GM18868 (cell line): Measurements from ENCODE around the gene METTL15.
"Not testable (repeated sequence)": the region's sequence is repeated elsewhere in the genome, so short reads cannot be mapped to it uniquely, and the experiment has no call there.

Experiments used
- ATAC-seq: cut with Tn5 transposase; IDR thresholded peaks from one replicate; pipeline ENCODE4 v1.9.1; 2021; ENCODE audit warnings: mild to moderate bottlenecking, moderate library complexity; ENCODE audit not compliant: unreplicated experiment

The METTL15 gene

GRCh38 chr11:28176351-28176750 lies 68.2 kb downstream of the METTL15 start:
- ATAC-seq = no peak

- no peak for ATAC-seq
These were observed 87.3 kb downstream of the METTL15 start for GRCh38 chr11:28195449-28195848.

- no peak for ATAC-seq
These were observed 101.7 kb downstream of the METTL15 start for GRCh38 chr11:28209906-28210305.

- ATAC-seq = not testable (repeated sequence)
These were observed 113.9 kb downstream of the METTL15 start for GRCh38 chr11:28222063-28222462.

- peak; percentile 73 for ATAC-seq
These were observed 115.4 kb downstream of the METTL15 start for GRCh38 chr11:28223577-28223976.

- ATAC-seq = no peak
These were observed 115.8 kb downstream of the METTL15 start for GRCh38 chr11:28223994-28224393.

GRCh38 chr11:28227460-28227859 lies 119.3 kb downstream of the METTL15 start:
- ATAC-seq = peak; percentile 52

GRCh38 chr11:28228196-28228895 lies 120.2 kb downstream of the METTL15 start:
- ATAC-seq = no peak

GRCh38 chr11:28231475-28231874 lies 123.3 kb downstream of the METTL15 start:
- ATAC-seq = no peak

- no peak for ATAC-seq
These were observed 124.5 kb downstream of the METTL15 start for GRCh38 chr11:28232649-28233048.

GRCh38 chr11:28241760-28242159 lies 133.6 kb downstream of the METTL15 start:
- no peak for ATAC-seq

GRCh38 chr11:28242596-28242995 lies 134.4 kb downstream of the METTL15 start:
- no peak for ATAC-seq

GRCh38 chr11:28243061-28243460 lies 134.9 kb downstream of the METTL15 start:
- no peak for ATAC-seq

GRCh38 chr11:28243581-28243980 lies 135.4 kb downstream of the METTL15 start:
- ATAC-seq = no peak

- ATAC-seq = no peak
These were observed 136.9 kb downstream of the METTL15 start for GRCh38 chr11:28245131-28245530.

GRCh38 chr11:28250192-28250591 lies 142.0 kb downstream of the METTL15 start:
- no peak for ATAC-seq

GRCh38 chr11:28251257-28251656 lies 143.1 kb downstream of the METTL15 start:
- no peak for ATAC-seq

GRCh38 chr11:28257761-28258160 lies 149.6 kb downstream of the METTL15 start:
- ATAC-seq = no peak

GRCh38 chr11:28259177-28259843 lies 151.1 kb downstream of the METTL15 start:
- peak; percentile 50 for ATAC-seq

- no peak for ATAC-seq
These were observed 160.7 kb downstream of the METTL15 start for GRCh38 chr11:28268925-28269324.

GRCh38 chr11:28269586-28269985 lies 161.4 kb downstream of the METTL15 start:
- no peak for ATAC-seq

- ATAC-seq = not testable (repeated sequence)
These were observed 164.1 kb downstream of the METTL15 start for GRCh38 chr11:28272247-28272646.
